B cell (primary cell): Measurements from ENCODE around the gene MCUB. TPM values are rescaled to one million over a fixed set of nuclear protein-coding genes. Genes with fewer than 3 reads are reported as not detected.

Source experiments
- ATAC-seq: fragments of 200-7000 bp; cut with Tn5 transposase; one replicate; pipeline ENCODE4 v1.10.0; 2021; ENCODE audit warnings: low read depth, mild to moderate bottlenecking, moderate number of reproducible peaks, moderate library complexity
- CTCF ChIA-PET: fragments of 350-600 bp; sonication (Branson Sonifier 250); formaldehyde crosslinking; loops from one replicate; lab custom pipeline; 2021; ENCODE audit warnings: antibody characterized with exemption, inconsistent platforms; lab: Charles Lee
- POLR2A ChIA-PET: fragments of 350-600 bp; sonication (Branson Sonifier 250); formaldehyde crosslinking; loops from one replicate; lab custom pipeline; 2021; ENCODE audit warnings: antibody characterized with exemption; lab: Charles Lee
- DNase-seq: peaks from one replicate; pipeline ENCODE4 v3.0.0; 2013
- H2AFZ ChIP-seq: 2 replicates; pipeline ENCODE4 v1.6.1; 2012; ENCODE audit warnings: mild to moderate bottlenecking, low read depth, low read length; ENCODE audit not compliant: insufficient read depth, poor library complexity, severe bottlenecking
- H3K27ac ChIP-seq, 2 donors: 1 replicate in 1 of 2; 2 replicates in 1 of 2; pipeline ENCODE4 v1.5.1; 2012 to 2013; ENCODE audit warnings: low read length in 2 of 2, mild to moderate bottlenecking in 2 of 2, moderate library complexity in 1 of 2
- H3K27me3 ChIP-seq, 4 experiments: fragments of 200-600 bp in 1 of 4; sonication (generic) in 1 of 4; replicated peaks in 1 of 4; 1 replicate in 2 of 4; 2 replicates in 2 of 4; pipeline versions ENCODE4 v1.6.1 to v1.7.0; 2013 to 2016; ENCODE audit warnings: low read length in 3 of 4, mild to moderate bottlenecking in 2 of 4, mixed read lengths in 1 of 4, moderate library complexity in 1 of 4; ENCODE audit not compliant: insufficient read depth in 4 of 4, control insufficient read depth in 3 of 4; ENCODE audit errors: control extremely low read depth in 1 of 4
- H3K36me3 ChIP-seq, 2 experiments: replicated peaks in 1 of 2; 1 replicate in 1 of 2; 2 replicates in 1 of 2; pipeline versions ENCODE4 v1.6.1 to v1.7.1; 2013; ENCODE audit warnings: low read length in 1 of 2; ENCODE audit not compliant: insufficient read depth in 2 of 2, control insufficient read depth in 1 of 2; ENCODE audit errors: control extremely low read depth in 1 of 2, extremely low read depth in 1 of 2
- H3K4me1 ChIP-seq, 2 donors: fragments of 200-600 bp in 1 of 2; sonication (generic) in 1 of 2; 1 replicate in 1 of 2; 2 replicates in 1 of 2; pipeline versions ENCODE4 v1.5.1 to v1.6.1; 2013 to 2017; ENCODE audit warnings: low read length in 2 of 2; ENCODE audit not compliant: control insufficient read depth in 2 of 2, insufficient read depth in 2 of 2
- H3K4me2 ChIP-seq: replicated peaks from 2 replicates; pipeline ENCODE3; 2012; ENCODE audit warnings: mild to moderate bottlenecking, low read depth, low read length; ENCODE audit not compliant: poor library complexity, severe bottlenecking
- H3K4me3 ChIP-seq, 5 experiments: fragments of 200-600 bp in 1 of 5; sonication (generic) in 1 of 5; 1 replicate in 3 of 5; 2 replicates in 2 of 5; pipeline versions ENCODE4 v1.5.1 to v1.7.0; 2011 to 2016; ENCODE audit warnings: low read length in 4 of 5, mild to moderate bottlenecking in 4 of 5, low read depth in 2 of 5, control low read depth in 1 of 5, moderate library complexity in 1 of 5; ENCODE audit not compliant: insufficient read depth in 1 of 5; ENCODE audit errors: control extremely low read depth in 1 of 5, extremely low read depth in 1 of 5
- H3K79me2 ChIP-seq: fragments of 200-600 bp; sonication (generic); one replicate; pipeline ENCODE4 v1.6.0; 2016; ENCODE audit warnings: low read length; ENCODE audit not compliant: control insufficient read depth, insufficient read depth
- H3K9ac ChIP-seq: fragments of 200-600 bp; sonication (generic); 2 replicates; pipeline ENCODE4 v1.6.1; 2017; ENCODE audit warnings: mild to moderate bottlenecking, low read length, moderate library complexity
- H3K9me3 ChIP-seq, 3 donors: one replicate each; pipeline versions ENCODE4 v1.6.1 to v1.7.1; 2013; ENCODE audit warnings: low read length in 2 of 3; ENCODE audit not compliant: control insufficient read depth in 2 of 3, insufficient read depth in 1 of 3; ENCODE audit errors: control extremely low read depth in 1 of 3
- H4K20me1 ChIP-seq: 2 replicates; pipeline ENCODE4 v1.6.0; 2012; ENCODE audit warnings: mild to moderate bottlenecking, low read length; ENCODE audit not compliant: insufficient read depth, control insufficient read depth, poor library complexity, severe bottlenecking
- H3K27ac Mint-ChIP-seq: one replicate; pipeline ENCODE4 v1.8.0; 2021; ENCODE audit warnings: mixed read lengths
- H3K27me3 Mint-ChIP-seq: one replicate; pipeline ENCODE4 v1.8.0; 2021; ENCODE audit warnings: mixed read lengths
- H3K4me1 Mint-ChIP-seq: one replicate; pipeline ENCODE4 v1.8.0; 2021; ENCODE audit warnings: mixed read lengths
- H3K4me3 Mint-ChIP-seq: one replicate; pipeline ENCODE4 v1.8.0; 2021; ENCODE audit warnings: mixed read lengths
- H3K9me3 Mint-ChIP-seq: one replicate; pipeline ENCODE4 v1.8.0; 2022; ENCODE audit warnings: mixed read lengths; ENCODE audit not compliant: insufficient read depth
- CTCF ChIP-seq: fragments of 200-600 bp; IDR thresholded peaks from one replicate; pipeline ENCODE4 v1.8.0; 2022; ENCODE audit warnings: antibody characterized with exemption, mild to moderate bottlenecking
- EZH2 ChIP-seq: IDR thresholded peaks from 2 replicates; pipeline ENCODE4 v1.6.1; 2012; ENCODE audit warnings: borderline replicate concordance, low read depth, mild to moderate bottlenecking, moderate library complexity, low read length; ENCODE audit not compliant: insufficient read depth, poor library complexity, severe bottlenecking
- WGBS: methylation state at CpG from one replicate; pipeline ENCODE4 v1.1.5; 2013; ENCODE audit warnings: missing lambda C conversion rate; ENCODE audit not compliant: insufficient coverage; 5-methylcytosine and 5-hydroxymethylcytosine counted together
- intact Hi-C: fragments of 100-400 bp; cut with micrococcal nuclease; formaldehyde crosslinking; loops from one replicate; pipeline ENCODE4 v1.10.0; 2022
- polyA plus RNA-seq: library from polyadenylated mRNA; depleted of rRNA; stranded (reverse); fragments of >200 nt; gene quantifications from 2 replicates; pipeline ENCODE4 v1.2.3, GENCODE V29; 2012
- total RNA-seq, 2 donors: library from RNA; stranded (reverse); fragments of 120-200 nt in 1 of 2; gene quantifications; 1 replicate in 1 of 2; 2 replicates in 1 of 2; pipeline versions ENCODE4 v1.2.3 to v1.2.4, GENCODE V29; 2013 to 2022

MCUB gene
- total and polyA plus RNA-seq, 2 donors (not counting 1 experiment from before 2014, with no cell fraction given): 59.3 to 114 TPM

GRCh38 chr4:109708990-109709389 lies 148.9 kb downstream of the MCUB start:
- POLR2A ChIA-PET: no interaction called here
- ATAC-seq: no peak
- no peaks in the 10 kb centered on the region for H3K79me2 ChIP-seq

GRCh38 chr4:109713500-109713899 lies 153.5 kb downstream of the MCUB start:
- POLR2A ChIA-PET: no interaction called here
- no peak for DNase-seq
- WGBS: no CpG with 5 or more reads among the region's 3 CpGs
- Histone ChIP-seq H3K27me3 (no peaks in the 10 kb centered on the region), H3K9me3 (no peaks in the 10 kb centered on the region), H3K27ac (no peak overlapping the region), H2AFZ (no peak overlapping the region), H3K4me3 (no peak overlapping the region), H3K4me1 (no peaks in the 10 kb centered on the region), H3K9ac (no peak overlapping the region), H3K36me3 (peaks cover 11 to 19% of the 10 kb centered on the region in 2 experiments), H4K20me1 (no peaks in the 10 kb centered on the region), H3K79me2 (no peaks in the 10 kb centered on the region), H3K4me2 (no peak overlapping the region)
- intact Hi-C loops: no loop called here
- no peaks in the 10 kb centered on the region for H3K27me3 Mint-ChIP-seq
- H3K27ac Mint-ChIP-seq: no peak overlapping the region
- ATAC-seq: no peak
- H3K9me3 Mint-ChIP-seq: no peaks in the 10 kb centered on the region
- H3K4me3 Mint-ChIP-seq: no peak overlapping the region
- CTCF ChIA-PET: interaction anchor here (0.6 to 0.7 kb wide), 2 partner anchors 10 to 166 kb away, joined by 3 read pairs; partner anchors contain the start of gene CASP6
- TF ChIP-seq EZH2: no peak
- no peak for TF ChIP-seq CTCF
- H3K4me1 Mint-ChIP-seq: no peaks in the 10 kb centered on the region

More at GRCh38 chr4:109708990-109709389, 148.9 kb downstream of the MCUB start:
- Mint-ChIP-seq H3K4me3 (no peak overlapping the region), H3K9me3 (no peaks in the 10 kb centered on the region), H3K27ac (no peak overlapping the region), H3K27me3 (no peaks in the 10 kb centered on the region), H3K4me1 (peaks cover under 1% of the 10 kb centered on the region)
- intact Hi-C loops: loop anchor here (10.0 kb wide), 1 partner anchor 486 kb away; the partner anchor contains the start of gene ELOVL6
- WGBS: no CpG with 5 or more reads among the region's 1 CpG
- H3K4me1 ChIP-seq: peaks cover 1 to 2% of the 10 kb centered on the region in 2 donors
- H3K4me2 ChIP-seq: no peak overlapping the region
- no peak overlapping the region for H2AFZ ChIP-seq
- CTCF ChIA-PET: no interaction called here
- H3K4me3 ChIP-seq: no peak overlapping the region
- no peaks in the 10 kb centered on the region for H3K27me3 ChIP-seq
- no peak overlapping the region for H3K27ac ChIP-seq
- H3K9ac ChIP-seq: no peak overlapping the region
- no peaks in the 10 kb centered on the region for H4K20me1 ChIP-seq
- TF ChIP-seq EZH2 (no peak), CTCF (no peak)
- H3K36me3 ChIP-seq: peaks cover 0 to 7% of the 10 kb centered on the region in 2 experiments
- DNase-seq: no peak
- H3K9me3 ChIP-seq: no peaks in the 10 kb centered on the region
